ENCODE results near the gene BMERB1.
"Not testable (repeated sequence)": the region's sequence is repeated elsewhere in the genome, so short reads cannot be mapped to it uniquely, and the experiment has no call there.

Gene BMERB1

GRCh38 chr16:15434425-15435215 lies at the start of gene BMERB1:
Gene BMERB1 (plus strand): TSS chr16:15434588. CDS start chr16:15434654, 66 bp downstream.
- DNase-seq (ENCODE audit: low read depth, low spot score), result peak; percentile 43

- DNase-seq (ENCODE audit: low read depth, low spot score), result not testable (repeated sequence)
These were observed 46.3 kb upstream of the BMERB1 start for GRCh38 chr16:15388060-15388459.

GRCh38 chr16:15389916-15390315 lies 44.5 kb upstream of the BMERB1 start:
- not testable (repeated sequence) for DNase-seq (ENCODE audit: low read depth, low spot score)

- DNase-seq (ENCODE audit: low read depth, low spot score), result not testable (repeated sequence)
These were observed 41.4 kb upstream of the BMERB1 start for GRCh38 chr16:15393025-15393424.

GRCh38 chr16:15395631-15396508 lies 38.5 kb upstream of the BMERB1 start, which contains the start of gene MPV17L:
Gene MPV17L (plus strand): TSS chr16:15395754. CDS start chr16:15395898, 144 bp downstream.
- not testable (repeated sequence) for DNase-seq (ENCODE audit: low read depth, low spot score)

GRCh38 chr16:15396509-15396829 lies 37.9 kb upstream of the BMERB1 start:
- not testable (repeated sequence) for DNase-seq (ENCODE audit: low read depth, low spot score)

GRCh38 chr16:15396948-15397594 lies 37.3 kb upstream of the BMERB1 start:
- DNase-seq (ENCODE audit: low read depth, low spot score), result no peak

- DNase-seq (ENCODE audit: low read depth, low spot score), result no peak
These were observed 35.6 kb upstream of the BMERB1 start for GRCh38 chr16:15398618-15399316.

- DNase-seq (ENCODE audit: low read depth, low spot score), result no peak
These were observed 35.1 kb upstream of the BMERB1 start for GRCh38 chr16:15399317-15399716.

GRCh38 chr16:15400314-15400713 lies 34.1 kb upstream of the BMERB1 start:
- not testable (repeated sequence) for DNase-seq (ENCODE audit: low read depth, low spot score)

- DNase-seq (ENCODE audit: low read depth, low spot score), result no peak
These were observed 32.4 kb upstream of the BMERB1 start for GRCh38 chr16:15401972-15402371.

- no peak for DNase-seq (ENCODE audit: low read depth, low spot score)
These were observed 30.9 kb upstream of the BMERB1 start for GRCh38 chr16:15403392-15403995.

GRCh38 chr16:15404091-15404490 lies 30.3 kb upstream of the BMERB1 start:
- DNase-seq (ENCODE audit: low read depth, low spot score), result not testable (repeated sequence)

- no peak for DNase-seq (ENCODE audit: low read depth, low spot score)
These were observed 29.6 kb upstream of the BMERB1 start for GRCh38 chr16:15404792-15405191.

- DNase-seq (ENCODE audit: low read depth, low spot score), result not testable (repeated sequence)
These were observed 26.6 kb upstream of the BMERB1 start for GRCh38 chr16:15407756-15408155.

GRCh38 chr16:15409476-15409875 lies 24.9 kb upstream of the BMERB1 start:
- DNase-seq (ENCODE audit: low read depth, low spot score), result not testable (repeated sequence)

- DNase-seq (ENCODE audit: low read depth, low spot score), result no peak
These were observed 18.8 kb upstream of the BMERB1 start for GRCh38 chr16:15415511-15415985.

GRCh38 chr16:15417197-15417596 lies 17.2 kb upstream of the BMERB1 start:
- no peak for DNase-seq (ENCODE audit: low read depth, low spot score)

- no peak for DNase-seq (ENCODE audit: low read depth, low spot score)
These were observed 16.2 kb upstream of the BMERB1 start for GRCh38 chr16:15418206-15418605.

GRCh38 chr16:15421696-15422095 lies 12.7 kb upstream of the BMERB1 start:
- not testable (repeated sequence) for DNase-seq (ENCODE audit: low read depth, low spot score)

GRCh38 chr16:15422222-15422621 lies 12.2 kb upstream of the BMERB1 start:
- no peak for DNase-seq (ENCODE audit: low read depth, low spot score)

Data from smooth muscle cell of the brain vasculature (primary cell).